HepG2 (cell line): ENCODE data around the gene RAET1E. TPM values are rescaled to one million over a fixed set of nuclear protein-coding genes. Genes with fewer than 3 reads are reported as not detected.

Experiments
- ATAC-seq: fragments of 200-7000 bp; cut with Tn5 transposase; 3 replicates; pipeline ENCODE4 v1.9.1; 2020; ENCODE audit warnings: mild to moderate bottlenecking, moderate library complexity
- BruUV-seq: library from RNA; stranded (reverse); fragments of 400-500 nt; replicated peaks from 2 replicates; lab custom pipeline; 2021; lab: Mats Ljungman, UMichigan
- CTCF ChIA-PET: fragments of 300-600 bp; formaldehyde crosslinking; extraction: SDS; loops from one replicate; lab custom pipeline; 2021; ENCODE audit warnings: low total read pairs, inconsistent platforms, low intra/inter-chr PET ratio; lab: Yijun Ruan, JAX
- POLR2A ChIA-PET: fragments of 350-600 bp; sonication (Branson Sonifier 250); formaldehyde crosslinking; loops from one replicate; lab custom pipeline; 2020; ENCODE audit warnings: antibody characterized with exemption, inconsistent platforms; lab: Yijun Ruan, JAX
- DNase-seq: peaks from one replicate; pipeline ENCODE4 v3.0.0-alpha.2; 2015; ENCODE audit warnings: low spot score
- FAIRE-seq: peaks from 3 replicates; lab custom pipeline; 2011; peaks lifted over from hg19 to GRCh38; lab: Jason Lieb, UNC
- H2AFZ ChIP-seq: one replicate; pipeline ENCODE4 v1.6.1; 2011; ENCODE audit warnings: low read length, inconsistent platforms
- H3K27ac ChIP-seq: fragments of 300-600 bp; 3 replicates; pipeline ENCODE4 v1.8.0; 2011; ENCODE audit warnings: mixed run types, mild to moderate bottlenecking, mixed read lengths, low read length, inconsistent platforms; ENCODE audit not compliant: insufficient read depth; ENCODE audit errors: extremely low read length
- H3K27me3 ChIP-seq, 2 experiments: fragments of 200-600 bp in 1 of 2; 2 replicates in 1 of 2; 3 replicates in 1 of 2; pipeline versions ENCODE4 v1.6.0 to v1.8.0; 2011; ENCODE audit warnings: low read length in 2 of 2, mild to moderate bottlenecking in 2 of 2, moderate library complexity in 2 of 2, inconsistent platforms in 1 of 2; ENCODE audit not compliant: insufficient read depth in 2 of 2, control insufficient read depth in 1 of 2
- H3K36me3 ChIP-seq, 2 experiments: fragments of 200-600 bp in 1 of 2; replicated peaks in 1 of 2; 2 replicates in 1 of 2; 3 replicates in 1 of 2; pipeline versions ENCODE4 v1.5.1 to v1.8.0; 2011; ENCODE audit warnings: low read length in 2 of 2, inconsistent platforms in 1 of 2; ENCODE audit not compliant: insufficient read depth in 2 of 2, control insufficient read depth in 1 of 2
- H3K4me1 ChIP-seq: 2 replicates; pipeline ENCODE4 v1.5.1; 2012; ENCODE audit warnings: low read length, inconsistent platforms; ENCODE audit not compliant: insufficient read depth
- H3K4me2 ChIP-seq: 2 replicates; pipeline ENCODE4 v1.6.0; 2011; ENCODE audit warnings: low read depth, low read length, inconsistent platforms
- H3K4me3 ChIP-seq, 3 experiments: fragments of 200-600 bp in 1 of 3; sonication (generic), shearing (Covaris generic) in 1 of 3; replicated peaks in 1 of 3; 2 replicates each; pipeline ENCODE4 v1.5.1; 2011 to 2016; ENCODE audit warnings: low read length in 3 of 3, inconsistent platforms in 2 of 3, low read depth in 2 of 3, mild to moderate bottlenecking in 2 of 3, control low read depth in 1 of 3, mixed read lengths in 1 of 3; ENCODE audit not compliant: insufficient read depth in 1 of 3
- H3K79me2 ChIP-seq: one replicate; pipeline ENCODE4 v1.6.1; 2011; ENCODE audit warnings: low read length, inconsistent platforms; ENCODE audit not compliant: insufficient read depth
- H3K9ac ChIP-seq: 2 replicates; pipeline ENCODE4 v1.6.0; 2011; ENCODE audit warnings: mild to moderate bottlenecking, low read depth, low read length, inconsistent platforms; ENCODE audit not compliant: insufficient read depth
- H3K9me3 ChIP-seq: 2 replicates; pipeline ENCODE4 v1.5.1; 2012; ENCODE audit warnings: mild to moderate bottlenecking, low read length
- H4K20me1 ChIP-seq: 2 replicates; pipeline ENCODE4 v1.6.0; 2011; ENCODE audit warnings: inconsistent platforms, mild to moderate bottlenecking, low read length, moderate library complexity; ENCODE audit not compliant: insufficient read depth
- ATF6 ChIP-seq: sonication (generic); formaldehyde crosslinking; conservative IDR thresholded peaks from 2 replicates; pipeline ENCODE4 v1.4.0; 2020; ENCODE audit warnings: missing genetic modification reagents
- BRCA1 ChIP-seq: sonication (generic); formaldehyde crosslinking; IDR thresholded peaks from 2 replicates; pipeline ENCODE4 v1.4.0; 2020; ENCODE audit warnings: missing genetic modification reagents
- GABPB1 ChIP-seq: IDR thresholded peaks from 2 replicates; pipeline ENCODE4 v1.6.1; 2016; ENCODE audit warnings: mild to moderate bottlenecking, missing genetic modification reagents, moderate library complexity, missing compliant biosample characterization
- HIVEP1 ChIP-seq: sonication (generic); formaldehyde crosslinking; IDR thresholded peaks from 2 replicates; pipeline ENCODE4 v1.4.0; 2020; ENCODE audit warnings: mild to moderate bottlenecking, missing genetic modification reagents
- HMGXB4 ChIP-seq, 2 experiments: sonication (generic) in 1 of 2; formaldehyde crosslinking in 1 of 2; IDR thresholded peaks; 2 replicates each; pipeline versions ENCODE4 v1.4.0 to v1.6.1; 2018 to 2020; ENCODE audit warnings: missing genetic modification reagents in 2 of 2, borderline replicate concordance in 1 of 2, low read depth in 1 of 2, mild to moderate bottlenecking in 1 of 2, missing biosample characterization in 1 of 2
- HNRNPK ChIP-seq: fragments of 200-400 bp; formaldehyde crosslinking; IDR thresholded peaks from 2 replicates; pipeline ENCODE4 v1.6.1; 2018; ENCODE audit warnings: low read length, low read depth, moderate library complexity, mild to moderate bottlenecking; ENCODE audit not compliant: poor library complexity, severe bottlenecking
- NR2C2 ChIP-seq: sonication (generic); formaldehyde crosslinking; IDR thresholded peaks from 2 replicates; pipeline ENCODE4 v1.4.0; 2020; ENCODE audit warnings: missing genetic modification reagents, mild to moderate bottlenecking, moderate library complexity, borderline replicate concordance
- ZBTB38 ChIP-seq: sonication (generic); formaldehyde crosslinking; IDR thresholded peaks from 2 replicates; pipeline ENCODE4 v1.5.1; 2020; ENCODE audit warnings: mild to moderate bottlenecking, missing genetic modification reagents
- ZBTB4 ChIP-seq: sonication (generic); formaldehyde crosslinking; IDR thresholded peaks from 2 replicates; pipeline ENCODE4 v1.4.0; 2020; ENCODE audit warnings: missing genetic modification reagents, mild to moderate bottlenecking, borderline replicate concordance
- ZBTB8A ChIP-seq: sonication (generic); formaldehyde crosslinking; IDR thresholded peaks from 2 replicates; pipeline ENCODE4 v1.4.0; 2020; ENCODE audit warnings: mild to moderate bottlenecking, low read depth, missing genetic modification reagents, borderline replicate concordance
- ZNF451 ChIP-seq: sonication (generic); formaldehyde crosslinking; IDR thresholded peaks from 2 replicates; pipeline ENCODE4 v1.5.0; 2020; ENCODE audit warnings: mild to moderate bottlenecking, missing genetic modification reagents
- ZNF543 ChIP-seq: sonication (generic); formaldehyde crosslinking; IDR thresholded peaks from 2 replicates; pipeline ENCODE4 v1.4.0; 2020; ENCODE audit warnings: mild to moderate bottlenecking, missing genetic modification reagents
- ZNF891 ChIP-seq: sonication (generic); formaldehyde crosslinking; IDR thresholded peaks from 2 replicates; pipeline ENCODE4 v1.5.0; 2020; ENCODE audit warnings: mild to moderate bottlenecking, missing genetic modification reagents
- WGBS: methylation state at CpG from one replicate; pipeline ENCODE4 v1.1.6; 2017; ENCODE audit warnings: low lambda C conversion rate; 5-methylcytosine and 5-hydroxymethylcytosine counted together
- in situ Hi-C: cut with HindIII; loops from 2 replicates; pipeline ENCODE4 v1.10.0; 2017; ENCODE audit warnings: low pct_unique_long_range_greater_than_20kb; ENCODE audit not compliant: extremely low pct_ligation_motif_present
- intact Hi-C: fragments of 100-400 bp; cut with micrococcal nuclease; formaldehyde crosslinking; loops from one replicate; pipeline ENCODE4 v1.10.0; 2022; ENCODE audit not compliant: unreplicated experiment
- polyA plus RNA-seq, 8 experiments: library from polyadenylated mRNA; depleted of rRNA in 3 of 8; stranded (reverse) in 7 of 8; unstranded in 1 of 8; fragments of >200 nt; fragmentation: Illumina TruSeq in 4 of 8; extraction: Trizol in 4 of 8; gene quantifications; 2 replicates each; pipeline versions ENCODE4 v1.2.1 to v1.2.3, GENCODE V29; 2011 to 2016; ENCODE audit warnings: low read depth in 4 of 8, missing spikeins in 1 of 8, mixed read lengths in 1 of 8; ENCODE audit not compliant: insufficient read depth in 1 of 8
- total RNA-seq, 5 experiments: library from RNA; depleted of rRNA; stranded (reverse); fragments of >200 nt; fragmentation: Illumina TruSeq; extraction: Trizol; gene quantifications; 2 replicates each; pipeline ENCODE4 v1.2.3, GENCODE V29; 2016; ENCODE audit warnings: low read depth in 1 of 5

Gene RAET1E
- total and polyA plus RNA-seq, 2 of the 13 experiments (the other 11 are each of a cell fraction or from before 2014, with no cell fraction given): not detected

GRCh38 chr6:149925253-149925973 is 27.5 kb upstream of the RAET1E start:
- in situ Hi-C loops: no loop called here
- DNase-seq: no peak
- no peaks in the 10 kb centered on the region for H3K79me2 ChIP-seq
- ChIA-PET CTCF (interaction anchor here (1.7 to 2.4 kb wide), 3 partner anchors 85 to 202 kb away, joined by 4 to 50 read pairs (median 19); no protein-coding TSS in a partner anchor), POLR2A (interaction anchor here (1.0 kb wide), 1 partner anchor 208 kb away, joined by 3 read pairs; the partner anchor contains the start of gene LATS1)
- no peaks in the 10 kb centered on the region; a peak in 1 of 5 replicates for H3K36me3 ChIP-seq
- ATAC-seq: peak; percentile 45
- H3K4me1 ChIP-seq: peaks cover 34% of the 10 kb centered on the region
- intact Hi-C loops: no loop called here
- H4K20me1 ChIP-seq: no peaks in the 10 kb centered on the region
- H3K9ac ChIP-seq: peak overlapping the region; percentile 16; the same call in 1 of the 2 replicates
- WGBS: 24% methylated on average over 8 of the region's 34 CpGs
- H3K4me2 ChIP-seq: peak overlapping the region; percentile 95
- H3K27me3 ChIP-seq: peaks cover 13 to 55% of the 10 kb centered on the region in 2 experiments
- peak overlapping the region; percentile 65 to 82 (median 71) for H3K4me3 ChIP-seq
- H3K9me3 ChIP-seq: no peaks in the 10 kb centered on the region
- no peak for FAIRE-seq
- H2AFZ ChIP-seq: no peak overlapping the region
- BruUV-seq: no TSS peak
- H3K27ac ChIP-seq: no peak overlapping the region
- TF ChIP-seq ZBTB8A (CRISPR knock-in tag) (no peak), ATF6 (0 out of 2 replicates have a peak, but pooled peaks have one; percentile 9), NR2C2 (CRISPR knock-in tag) (peak; percentile 72), HNRNPK (no peak), ZNF543 (CRISPR knock-in tag) (0 out of 2 replicates have a peak, but pooled peaks have one; percentile 17), GABPB1 (CRISPR knock-in tag) (peak; percentile 74; the same call in 1 of the 2 replicates), ZBTB4 (CRISPR knock-in tag) (0 out of 2 replicates have a peak, but pooled peaks have one; percentile 21), ZBTB38 (CRISPR knock-in tag) (peak; percentile 22; the same call in 1 of the 2 replicates), HMGXB4 (CRISPR knock-in tag; IDR thresholded peaks at IDR 0.05; ENCODE audit: borderline replicate concordance in 1 of 2, low read depth in 1 of 2) (0 out of 4 replicates have a peak, but pooled peaks of 1 of the 2 experiments have one; percentile 48), BRCA1 (CRISPR knock-in tag) (0 out of 2 replicates have a peak, but pooled peaks have one; percentile 28), ZNF891 (CRISPR knock-in tag) (peak; percentile 59; the same call in 1 of the 2 replicates), HIVEP1 (CRISPR knock-in tag) (peak; percentile 46; the same call in 1 of the 2 replicates), ZNF451 (CRISPR knock-in tag) (no peak)
